Measurements from ENCODE around the gene MATCAP1.

The MATCAP1 gene
- 11.2 to 23.0 (median 17.6) reads per million in 3 experiments for total RNA-seq

- DNase-seq: peak; percentile 97
Observed at GRCh38 chr16:67183627-67184452, at the start of gene MATCAP1. Gene MATCAP1, minus strand, starts transcription at chr16:67183963. Its CDS starts 3,353 bp downstream, at chr16:67180610.

- DNase-seq: no peak
Observed at GRCh38 chr16:67230809-67231660, 47.3 kb upstream of the MATCAP1 start.

- no peak for DNase-seq
Observed at GRCh38 chr16:67229906-67230808, 46.4 kb upstream of the MATCAP1 start.

- no peak for DNase-seq
Observed at GRCh38 chr16:67228905-67229304, 45.1 kb upstream of the MATCAP1 start.

GRCh38 chr16:67228034-67228785, 44.4 kb upstream of the MATCAP1 start:
- DNase-seq: no peak

GRCh38 chr16:67227567-67227921, 43.8 kb upstream of the MATCAP1 start:
- DNase-seq: no peak

- peak; percentile 96 for DNase-seq
Observed at GRCh38 chr16:67226804-67227566, 43.2 kb upstream of the MATCAP1 start, which contains the start of gene TMEM208. Gene TMEM208, plus strand, starts transcription at chr16:67227130. Its CDS starts 89 bp downstream, at chr16:67227219.

GRCh38 chr16:67226295-67226803, 42.6 kb upstream of the MATCAP1 start:
- no peak for DNase-seq

- DNase-seq: no peak
Observed at GRCh38 chr16:67223992-67224391, 40.2 kb upstream of the MATCAP1 start.

- DNase-seq: no peak
Observed at GRCh38 chr16:67216612-67217490, 33.1 kb upstream of the MATCAP1 start.

GRCh38 chr16:67215706-67216105, 31.9 kb upstream of the MATCAP1 start:
- no peak for DNase-seq

- DNase-seq: no peak
Observed at GRCh38 chr16:67213197-67214019, 29.6 kb upstream of the MATCAP1 start.

- no peak for DNase-seq
Observed at GRCh38 chr16:67212766-67213165, 29.0 kb upstream of the MATCAP1 start.

GRCh38 chr16:67211674-67212073, 27.9 kb upstream of the MATCAP1 start:
- DNase-seq: no peak

- no peak for DNase-seq
Observed at GRCh38 chr16:67210069-67210937, 26.5 kb upstream of the MATCAP1 start.

GRCh38 chr16:67209565-67209964, 25.8 kb upstream of the MATCAP1 start:
- no peak for DNase-seq

GRCh38 chr16:67208154-67208896, 24.6 kb upstream of the MATCAP1 start:
- DNase-seq: no peak

Data from central memory CD4-positive, alpha-beta T cell (primary cell).